ENCODE measurements around the gene SBF1.

Gene SBF1

DNA sequence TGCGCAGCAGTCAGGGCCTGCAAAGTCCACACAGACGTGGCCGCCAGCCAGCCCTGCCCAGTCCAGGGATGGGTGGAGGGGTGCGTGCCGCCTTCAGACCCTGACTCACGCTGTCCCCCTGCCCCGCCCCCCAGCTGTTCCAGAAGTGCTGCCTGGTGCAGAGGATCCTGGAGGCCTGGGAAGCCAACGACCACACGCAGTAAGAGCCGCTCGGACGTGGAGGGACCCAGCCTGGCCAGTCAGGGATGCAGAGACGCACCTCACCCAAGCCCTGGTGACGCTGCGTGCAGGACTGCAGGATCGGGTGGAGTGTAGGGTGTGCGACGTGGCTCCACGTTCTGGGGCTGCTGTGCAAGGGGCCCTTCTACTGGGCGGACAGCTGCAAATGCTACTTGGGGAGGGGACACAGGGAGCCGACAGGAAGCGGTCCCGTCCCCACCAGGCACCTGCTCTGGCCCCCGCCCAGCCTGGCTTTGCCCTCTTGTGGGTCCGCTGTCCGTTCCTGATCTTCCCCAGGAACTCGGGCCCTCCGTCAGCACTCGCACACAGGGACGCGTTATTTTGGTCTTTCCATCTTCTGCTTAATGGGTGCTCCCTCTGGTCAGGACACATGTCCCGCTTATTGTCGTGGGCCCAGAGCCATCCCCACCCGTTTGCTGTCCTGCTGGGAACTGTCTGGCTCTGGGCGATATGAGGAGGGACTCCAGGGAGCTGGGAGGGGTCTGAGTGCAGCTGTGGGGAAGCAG is 42.5 kb downstream of the SBF1 start:
- Histone ChIP-seq H2AFZ (ENCODE audit: low read length) (no peak overlapping the region), H3K27ac (replicated peaks; ENCODE audit: low read length) (no peak overlapping the region), H2BK15ac (ENCODE audit: low read length) (no peak overlapping the region), H3K4me2 (ENCODE audit: insufficient read depth, low read length, poor library complexity, severe bottlenecking) (no peak overlapping the region), H3K9ac (ENCODE audit: low read depth, low read length, poor library complexity) (peak overlapping the region; percentile 70), H3K79me1 (ENCODE audit: low read depth, low read length) (peaks cover 2% of the 10 kb centered on the region), H2BK5ac (ENCODE audit: low read length) (peak overlapping the region; percentile 24), H3K36me3 (replicated peaks in 1 of 2; ENCODE audit: control insufficient read depth in 2 of 2, insufficient read depth in 2 of 2, low read length in 2 of 2) (peaks cover 35 to 80% of the 10 kb centered on the region in 2 donors), H3K4me1 (ENCODE audit: control insufficient read depth in 2 of 2, insufficient read depth in 1 of 2, low read depth in 1 of 2, low read length in 2 of 2) (no peaks in the 10 kb centered on the region), H3K23ac (ENCODE audit: low read depth, low read length, poor library complexity) (peak overlapping the region; percentile 65), H3K4ac (ENCODE audit: low read length) (no peak overlapping the region), H2BK120ac (ENCODE audit: low read depth, low read length) (no peak overlapping the region), H3K4me3 (ENCODE audit: low read length in 2 of 2) (no peak overlapping the region), H4K8ac (ENCODE audit: low read depth, low read length) (no peak overlapping the region), H2BK12ac (ENCODE audit: low read length) (no peak overlapping the region), H3K9me3 (replicated peaks in 1 of 2; ENCODE audit: control insufficient read depth in 2 of 2, insufficient read depth in 1 of 2, low read depth in 1 of 2, low read length in 2 of 2) (no peaks in the 10 kb centered on the region), H3K18ac (ENCODE audit: low read length) (no peak overlapping the region), H3K27me3 (ENCODE audit: control insufficient read depth in 3 of 3, insufficient read depth in 3 of 3, low read depth in 1 of 3, low read length in 3 of 3) (no peaks in the 10 kb centered on the region), H3K14ac (ENCODE audit: low read length) (no peak overlapping the region), H4K91ac (ENCODE audit: low read depth, low read length, poor library complexity) (no peak overlapping the region), H2AK5ac (ENCODE audit: low read depth, low read length) (no peak overlapping the region)
- DNase-seq (ENCODE audit: low spot score) = no peak
- WGBS, 2 donors (ENCODE audit: extremely low coverage in 2 of 2, insufficient read length in 2 of 2, insufficient replicate concordance in 1 of 2) = no CpG with 5 or more reads among the region's 35 CpGs

DNA sequence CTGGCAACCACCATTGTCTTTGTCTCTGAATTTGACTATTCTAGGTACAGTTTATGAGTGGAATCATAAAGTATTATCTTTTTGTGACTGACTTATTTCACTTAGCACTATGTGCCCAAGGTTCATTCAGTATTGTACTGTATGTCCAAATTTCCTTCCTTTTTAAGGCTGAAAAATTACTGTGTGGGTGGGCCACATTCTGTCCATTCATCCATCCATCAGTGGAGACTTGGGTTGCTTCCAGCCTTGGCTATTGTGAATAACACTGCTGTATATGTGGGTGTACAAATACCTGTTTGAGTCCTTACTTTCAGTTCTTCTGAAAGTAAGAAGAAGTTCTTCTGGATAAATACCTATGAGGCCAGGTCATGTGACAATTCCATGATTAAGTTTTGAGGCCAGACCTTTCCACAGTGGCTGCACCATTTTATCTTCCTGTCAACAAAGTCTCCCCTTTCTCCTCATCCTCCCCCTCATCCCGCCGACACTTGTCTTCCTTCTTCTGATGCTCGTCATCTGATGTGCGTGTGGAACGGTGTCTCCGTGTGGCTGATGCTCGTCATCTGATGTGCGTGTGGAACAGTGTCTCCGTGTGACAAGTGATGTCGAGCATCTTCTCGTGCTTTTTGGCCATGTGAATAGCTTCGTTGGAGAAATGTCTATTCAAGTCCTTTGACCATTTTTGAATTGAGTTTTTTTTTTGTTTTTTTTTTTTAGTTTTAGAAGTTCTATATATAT is 49.5 kb downstream of the SBF1 start:
- Histone ChIP-seq H3K27ac (replicated peaks; ENCODE audit: low read length) (no peak overlapping the region), H3K23ac (ENCODE audit: low read depth, low read length, poor library complexity) (no peak overlapping the region), H2BK15ac (ENCODE audit: low read length) (no peak overlapping the region), H3K27me3 (ENCODE audit: control insufficient read depth in 3 of 3, insufficient read depth in 3 of 3, low read depth in 1 of 3, low read length in 3 of 3) (no peaks in the 10 kb centered on the region), H3K79me1 (ENCODE audit: low read depth, low read length) (no peaks in the 10 kb centered on the region), H3K4ac (ENCODE audit: low read length) (no peak overlapping the region), H4K91ac (ENCODE audit: low read depth, low read length, poor library complexity) (no peak overlapping the region), H3K4me1 (ENCODE audit: control insufficient read depth in 2 of 2, insufficient read depth in 1 of 2, low read depth in 1 of 2, low read length in 2 of 2) (no peaks in the 10 kb centered on the region), H2BK12ac (ENCODE audit: low read length) (no peak overlapping the region), H3K36me3 (replicated peaks in 1 of 2; ENCODE audit: control insufficient read depth in 2 of 2, insufficient read depth in 2 of 2, low read length in 2 of 2) (peaks cover 43 to 89% of the 10 kb centered on the region in 2 donors), H4K8ac (ENCODE audit: low read depth, low read length) (no peak overlapping the region), H2AFZ (ENCODE audit: low read length) (no peak overlapping the region), H2BK120ac (ENCODE audit: low read depth, low read length) (no peak overlapping the region), H2BK5ac (ENCODE audit: low read length) (no peak overlapping the region), H3K9ac (ENCODE audit: low read depth, low read length, poor library complexity) (no peak overlapping the region), H3K14ac (ENCODE audit: low read length) (no peak overlapping the region), H3K18ac (ENCODE audit: low read length) (no peak overlapping the region), H3K9me3 (replicated peaks in 1 of 2; ENCODE audit: control insufficient read depth in 2 of 2, insufficient read depth in 1 of 2, low read depth in 1 of 2, low read length in 2 of 2) (no peaks in the 10 kb centered on the region), H2AK5ac (ENCODE audit: low read depth, low read length) (no peak overlapping the region), H3K4me2 (ENCODE audit: insufficient read depth, low read length, poor library complexity, severe bottlenecking) (no peak overlapping the region), H3K4me3 (ENCODE audit: low read length in 2 of 2) (no peak overlapping the region)
- WGBS, 2 donors (ENCODE audit: extremely low coverage in 2 of 2, insufficient read length in 2 of 2, insufficient replicate concordance in 1 of 2) = no CpG with 5 or more reads among the region's 12 CpGs
- DNase-seq (ENCODE audit: low spot score) = no peak

- Histone ChIP-seq H3K9me3 (replicated peaks in 1 of 2; ENCODE audit: control insufficient read depth in 2 of 2, insufficient read depth in 1 of 2, low read depth in 1 of 2, low read length in 2 of 2) (no peaks in the 10 kb centered on the region), H3K36me3 (replicated peaks in 1 of 2; ENCODE audit: control insufficient read depth in 2 of 2, insufficient read depth in 2 of 2, low read length in 2 of 2) (peaks cover 51 to 90% of the 10 kb centered on the region in 2 donors), H2BK12ac (ENCODE audit: low read length) (no peak overlapping the region), H2BK120ac (ENCODE audit: low read depth, low read length) (no peak overlapping the region), H2AK5ac (ENCODE audit: low read depth, low read length) (no peak overlapping the region), H3K9ac (ENCODE audit: low read depth, low read length, poor library complexity) (no peak overlapping the region), H3K18ac (ENCODE audit: low read length) (no peak overlapping the region), H4K8ac (ENCODE audit: low read depth, low read length) (peak overlapping the region; percentile 50), H3K27ac (replicated peaks; ENCODE audit: low read length) (no peak overlapping the region), H2BK15ac (ENCODE audit: low read length) (no peak overlapping the region), H4K91ac (ENCODE audit: low read depth, low read length, poor library complexity) (no peak overlapping the region), H3K4me1 (ENCODE audit: control insufficient read depth in 2 of 2, insufficient read depth in 1 of 2, low read depth in 1 of 2, low read length in 2 of 2) (no peaks in the 10 kb centered on the region), H3K4ac (ENCODE audit: low read length) (no peak overlapping the region), H3K14ac (ENCODE audit: low read length) (no peak overlapping the region), H3K23ac (ENCODE audit: low read depth, low read length, poor library complexity) (no peak overlapping the region), H3K27me3 (ENCODE audit: control insufficient read depth in 3 of 3, insufficient read depth in 3 of 3, low read depth in 1 of 3, low read length in 3 of 3) (no peaks in the 10 kb centered on the region), H3K4me2 (ENCODE audit: insufficient read depth, low read length, poor library complexity, severe bottlenecking) (no peak overlapping the region), H2AFZ (ENCODE audit: low read length) (no peak overlapping the region), H3K4me3 (ENCODE audit: low read length in 2 of 2) (no peak overlapping the region), H2BK5ac (ENCODE audit: low read length) (no peak overlapping the region), H3K79me1 (ENCODE audit: low read depth, low read length) (peaks cover 2% of the 10 kb centered on the region)
- no peak for DNase-seq (ENCODE audit: low spot score)
- WGBS, 2 donors (ENCODE audit: extremely low coverage in 2 of 2, insufficient read length in 2 of 2, insufficient replicate concordance in 1 of 2) = no CpG with 5 or more reads among the region's 14 CpGs
Observed at GRCh38 chr22:50423956-50424355, 50.9 kb downstream of the SBF1 start.

All from neuronal stem cell (in vitro differentiated cells).